Esophagus muscularis mucosa (tissue), 4 donors: ENCODE measurements around the gene NSD1.

Source experiments
- CTCF ChIP-seq, 3 experiments: fragments of 200-600 bp in 2 of 3; fragments of 450-650 bp in 1 of 3; sonication (generic) in 2 of 3; IDR thresholded peaks; one replicate each; pipeline ENCODE4 v1.5.1; 2017 to 2019; ENCODE audit warnings: antibody characterized with exemption in 3 of 3, mild to moderate bottlenecking in 2 of 3, moderate library complexity in 1 of 3
- EP300 ChIP-seq: sonication (generic); formaldehyde crosslinking; IDR thresholded peaks from one replicate; pipeline ENCODE4 v1.6.1; 2017; ENCODE audit warnings: antibody characterized with exemption
- POLR2A ChIP-seq: fragments of 450-650 bp; IDR thresholded peaks from one replicate; pipeline ENCODE4 v1.6.1; 2017; ENCODE audit warnings: antibody characterized with exemption, moderate library complexity, mild to moderate bottlenecking, low read depth
- POLR2AphosphoS5 ChIP-seq, 2 donors: sonication (generic); formaldehyde crosslinking; IDR thresholded peaks; one replicate each; pipeline ENCODE4 v1.6.1; 2017; ENCODE audit warnings: antibody characterized with exemption in 2 of 2

GRCh38 chr5:177334155-177334551, 200.6 kb downstream of the NSD1 start:
- TF ChIP-seq CTCF (IDR thresholded peaks at IDR 0.05) (no peak), POLR2A (no peak), POLR2AphosphoS5 (IDR thresholded peaks at IDR 0.05) (no peak), EP300 (no peak)
